ENCODE measurements around the gene MED10. TPM values are rescaled to one million over a fixed set of nuclear protein-coding genes. Genes with fewer than 3 reads are reported as not detected.

MED10 gene
- total and polyA plus RNA-seq, 2 experiments from 2014 or later: 16.0 to 58.1 TPM

DNA sequence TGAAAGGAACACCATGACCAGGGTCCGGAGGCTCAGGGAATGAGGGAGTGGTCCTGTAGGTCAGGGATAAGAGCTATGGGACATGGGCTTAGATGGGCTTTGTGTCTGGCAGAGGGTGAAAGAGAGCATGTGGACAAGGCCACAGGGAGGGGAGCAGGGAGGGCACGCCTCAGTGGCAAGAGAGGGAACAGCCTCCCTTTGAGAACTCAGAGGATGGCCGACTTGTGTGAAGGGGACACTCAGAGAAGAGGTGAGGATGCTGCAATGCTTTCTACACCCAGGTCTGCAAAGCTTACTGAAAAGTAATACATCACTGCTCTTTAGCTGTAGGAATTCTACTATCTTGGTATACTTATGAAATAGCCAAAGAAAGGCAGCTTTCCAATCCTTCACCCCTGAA lies 23.5 kb downstream of the MED10 start:
- H3K27me3 Mint-ChIP-seq (ENCODE audit: insufficient read depth, low read depth, poor library complexity): peaks cover 6% of the 10 kb centered on the region
- Histone ChIP-seq H3K4me2 (no peak overlapping the region), H4K20me1 (replicated peaks; ENCODE audit: insufficient read depth) (no peaks in the 10 kb centered on the region; the same call in 1 of the 2 replicates), H3K79me2 (replicated peaks; ENCODE audit: insufficient read depth) (no peaks in the 10 kb centered on the region), H3K36me3 (ENCODE audit: insufficient read depth) (no peaks in the 10 kb centered on the region), H3K4me1 (ENCODE audit: insufficient read depth) (peaks cover 6% of the 10 kb centered on the region; the same call in 1 of the 2 replicates), H3K27me3 (ENCODE audit: insufficient read depth) (no peaks in the 10 kb centered on the region), H3K9me2 (ENCODE audit: insufficient read depth) (no peaks in the 10 kb centered on the region), H3K4me3 (no peak overlapping the region), H3F3A (replicated peaks; ENCODE audit: low read depth) (no peaks in the 10 kb centered on the region), H2AFZ (no peak overlapping the region), H3K27ac (ENCODE audit: low read depth) (no peak overlapping the region)
- ATAC-seq (no peak), DNase-seq (ENCODE audit: low spot score) (no peak)
- no peaks in the 10 kb centered on the region for H3K36me3 Mint-ChIP-seq (ENCODE audit: low read depth)
- H3K4me3 Mint-ChIP-seq: no peak overlapping the region
- no peaks in the 10 kb centered on the region for H3K9me3 Mint-ChIP-seq
- peaks cover 3% of the 10 kb centered on the region for H3K4me1 Mint-ChIP-seq
- H3K27ac Mint-ChIP-seq: no peak overlapping the region
- TF ChIP-seq EZH2phosphoT487 (IDR thresholded peaks at IDR 0.05; ENCODE audit: unreplicated experiment) (no peak), CREB1 (CRISPR knock-in tag; IDR thresholded peaks at IDR 0.05; ENCODE audit: low read depth) (no peak), STAT1 (IDR thresholded peaks at IDR 0.05; ENCODE audit: unreplicated experiment) (no peak), ZNF114 (CRISPR knock-in tag; IDR thresholded peaks at IDR 0.05) (no peak), EZH2 (IDR thresholded peaks at IDR 0.05; ENCODE audit: low read depth, unreplicated experiment) (no peak), NANOG (IDR thresholded peaks at IDR 0.05; ENCODE audit: borderline replicate concordance) (no peak), JUNB (IDR thresholded peaks at IDR 0.05; ENCODE audit: unreplicated experiment) (no peak), POLR2AphosphoS5 (IDR thresholded peaks at IDR 0.05; ENCODE audit: low read depth) (no peak), ZNF331 (CRISPR knock-in tag; IDR thresholded peaks at IDR 0.05; ENCODE audit: low read depth) (no peak)
- TF ChIP-seq, protein P1, sequence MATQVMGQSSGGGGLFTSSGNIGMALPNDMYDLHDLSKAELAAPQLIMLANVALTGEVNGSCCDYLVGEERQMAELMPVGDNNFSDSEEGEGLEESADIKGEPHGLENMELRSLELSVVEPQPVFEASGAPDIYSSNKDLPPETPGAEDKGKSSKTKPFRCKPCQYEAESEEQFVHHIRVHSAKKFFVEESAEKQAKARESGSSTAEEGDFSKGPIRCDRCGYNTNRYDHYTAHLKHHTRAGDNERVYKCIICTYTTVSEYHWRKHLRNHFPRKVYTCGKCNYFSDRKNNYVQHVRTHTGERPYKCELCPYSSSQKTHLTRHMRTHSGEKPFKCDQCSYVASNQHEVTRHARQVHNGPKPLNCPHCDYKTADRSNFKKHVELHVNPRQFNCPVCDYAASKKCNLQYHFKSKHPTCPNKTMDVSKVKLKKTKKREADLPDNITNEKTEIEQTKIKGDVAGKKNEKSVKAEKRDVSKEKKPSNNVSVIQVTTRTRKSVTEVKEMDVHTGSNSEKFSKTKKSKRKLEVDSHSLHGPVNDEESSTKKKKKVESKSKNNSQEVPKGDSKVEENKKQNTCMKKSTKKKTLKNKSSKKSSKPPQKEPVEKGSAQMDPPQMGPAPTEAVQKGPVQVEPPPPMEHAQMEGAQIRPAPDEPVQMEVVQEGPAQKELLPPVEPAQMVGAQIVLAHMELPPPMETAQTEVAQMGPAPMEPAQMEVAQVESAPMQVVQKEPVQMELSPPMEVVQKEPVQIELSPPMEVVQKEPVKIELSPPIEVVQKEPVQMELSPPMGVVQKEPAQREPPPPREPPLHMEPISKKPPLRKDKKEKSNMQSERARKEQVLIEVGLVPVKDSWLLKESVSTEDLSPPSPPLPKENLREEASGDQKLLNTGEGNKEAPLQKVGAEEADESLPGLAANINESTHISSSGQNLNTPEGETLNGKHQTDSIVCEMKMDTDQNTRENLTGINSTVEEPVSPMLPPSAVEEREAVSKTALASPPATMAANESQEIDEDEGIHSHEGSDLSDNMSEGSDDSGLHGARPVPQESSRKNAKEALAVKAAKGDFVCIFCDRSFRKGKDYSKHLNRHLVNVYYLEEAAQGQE (IDR thresholded peaks at IDR 0.05; ENCODE audit: unreplicated experiment): no peak
- TF ChIP-seq, protein P2, sequence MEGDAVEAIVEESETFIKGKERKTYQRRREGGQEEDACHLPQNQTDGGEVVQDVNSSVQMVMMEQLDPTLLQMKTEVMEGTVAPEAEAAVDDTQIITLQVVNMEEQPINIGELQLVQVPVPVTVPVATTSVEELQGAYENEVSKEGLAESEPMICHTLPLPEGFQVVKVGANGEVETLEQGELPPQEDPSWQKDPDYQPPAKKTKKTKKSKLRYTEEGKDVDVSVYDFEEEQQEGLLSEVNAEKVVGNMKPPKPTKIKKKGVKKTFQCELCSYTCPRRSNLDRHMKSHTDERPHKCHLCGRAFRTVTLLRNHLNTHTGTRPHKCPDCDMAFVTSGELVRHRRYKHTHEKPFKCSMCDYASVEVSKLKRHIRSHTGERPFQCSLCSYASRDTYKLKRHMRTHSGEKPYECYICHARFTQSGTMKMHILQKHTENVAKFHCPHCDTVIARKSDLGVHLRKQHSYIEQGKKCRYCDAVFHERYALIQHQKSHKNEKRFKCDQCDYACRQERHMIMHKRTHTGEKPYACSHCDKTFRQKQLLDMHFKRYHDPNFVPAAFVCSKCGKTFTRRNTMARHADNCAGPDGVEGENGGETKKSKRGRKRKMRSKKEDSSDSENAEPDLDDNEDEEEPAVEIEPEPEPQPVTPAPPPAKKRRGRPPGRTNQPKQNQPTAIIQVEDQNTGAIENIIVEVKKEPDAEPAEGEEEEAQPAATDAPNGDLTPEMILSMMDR (conservative IDR thresholded peaks at IDR 0.05; ENCODE audit: low read depth in 2 of 2): no peak
- TF ChIP-seq, protein P3, sequence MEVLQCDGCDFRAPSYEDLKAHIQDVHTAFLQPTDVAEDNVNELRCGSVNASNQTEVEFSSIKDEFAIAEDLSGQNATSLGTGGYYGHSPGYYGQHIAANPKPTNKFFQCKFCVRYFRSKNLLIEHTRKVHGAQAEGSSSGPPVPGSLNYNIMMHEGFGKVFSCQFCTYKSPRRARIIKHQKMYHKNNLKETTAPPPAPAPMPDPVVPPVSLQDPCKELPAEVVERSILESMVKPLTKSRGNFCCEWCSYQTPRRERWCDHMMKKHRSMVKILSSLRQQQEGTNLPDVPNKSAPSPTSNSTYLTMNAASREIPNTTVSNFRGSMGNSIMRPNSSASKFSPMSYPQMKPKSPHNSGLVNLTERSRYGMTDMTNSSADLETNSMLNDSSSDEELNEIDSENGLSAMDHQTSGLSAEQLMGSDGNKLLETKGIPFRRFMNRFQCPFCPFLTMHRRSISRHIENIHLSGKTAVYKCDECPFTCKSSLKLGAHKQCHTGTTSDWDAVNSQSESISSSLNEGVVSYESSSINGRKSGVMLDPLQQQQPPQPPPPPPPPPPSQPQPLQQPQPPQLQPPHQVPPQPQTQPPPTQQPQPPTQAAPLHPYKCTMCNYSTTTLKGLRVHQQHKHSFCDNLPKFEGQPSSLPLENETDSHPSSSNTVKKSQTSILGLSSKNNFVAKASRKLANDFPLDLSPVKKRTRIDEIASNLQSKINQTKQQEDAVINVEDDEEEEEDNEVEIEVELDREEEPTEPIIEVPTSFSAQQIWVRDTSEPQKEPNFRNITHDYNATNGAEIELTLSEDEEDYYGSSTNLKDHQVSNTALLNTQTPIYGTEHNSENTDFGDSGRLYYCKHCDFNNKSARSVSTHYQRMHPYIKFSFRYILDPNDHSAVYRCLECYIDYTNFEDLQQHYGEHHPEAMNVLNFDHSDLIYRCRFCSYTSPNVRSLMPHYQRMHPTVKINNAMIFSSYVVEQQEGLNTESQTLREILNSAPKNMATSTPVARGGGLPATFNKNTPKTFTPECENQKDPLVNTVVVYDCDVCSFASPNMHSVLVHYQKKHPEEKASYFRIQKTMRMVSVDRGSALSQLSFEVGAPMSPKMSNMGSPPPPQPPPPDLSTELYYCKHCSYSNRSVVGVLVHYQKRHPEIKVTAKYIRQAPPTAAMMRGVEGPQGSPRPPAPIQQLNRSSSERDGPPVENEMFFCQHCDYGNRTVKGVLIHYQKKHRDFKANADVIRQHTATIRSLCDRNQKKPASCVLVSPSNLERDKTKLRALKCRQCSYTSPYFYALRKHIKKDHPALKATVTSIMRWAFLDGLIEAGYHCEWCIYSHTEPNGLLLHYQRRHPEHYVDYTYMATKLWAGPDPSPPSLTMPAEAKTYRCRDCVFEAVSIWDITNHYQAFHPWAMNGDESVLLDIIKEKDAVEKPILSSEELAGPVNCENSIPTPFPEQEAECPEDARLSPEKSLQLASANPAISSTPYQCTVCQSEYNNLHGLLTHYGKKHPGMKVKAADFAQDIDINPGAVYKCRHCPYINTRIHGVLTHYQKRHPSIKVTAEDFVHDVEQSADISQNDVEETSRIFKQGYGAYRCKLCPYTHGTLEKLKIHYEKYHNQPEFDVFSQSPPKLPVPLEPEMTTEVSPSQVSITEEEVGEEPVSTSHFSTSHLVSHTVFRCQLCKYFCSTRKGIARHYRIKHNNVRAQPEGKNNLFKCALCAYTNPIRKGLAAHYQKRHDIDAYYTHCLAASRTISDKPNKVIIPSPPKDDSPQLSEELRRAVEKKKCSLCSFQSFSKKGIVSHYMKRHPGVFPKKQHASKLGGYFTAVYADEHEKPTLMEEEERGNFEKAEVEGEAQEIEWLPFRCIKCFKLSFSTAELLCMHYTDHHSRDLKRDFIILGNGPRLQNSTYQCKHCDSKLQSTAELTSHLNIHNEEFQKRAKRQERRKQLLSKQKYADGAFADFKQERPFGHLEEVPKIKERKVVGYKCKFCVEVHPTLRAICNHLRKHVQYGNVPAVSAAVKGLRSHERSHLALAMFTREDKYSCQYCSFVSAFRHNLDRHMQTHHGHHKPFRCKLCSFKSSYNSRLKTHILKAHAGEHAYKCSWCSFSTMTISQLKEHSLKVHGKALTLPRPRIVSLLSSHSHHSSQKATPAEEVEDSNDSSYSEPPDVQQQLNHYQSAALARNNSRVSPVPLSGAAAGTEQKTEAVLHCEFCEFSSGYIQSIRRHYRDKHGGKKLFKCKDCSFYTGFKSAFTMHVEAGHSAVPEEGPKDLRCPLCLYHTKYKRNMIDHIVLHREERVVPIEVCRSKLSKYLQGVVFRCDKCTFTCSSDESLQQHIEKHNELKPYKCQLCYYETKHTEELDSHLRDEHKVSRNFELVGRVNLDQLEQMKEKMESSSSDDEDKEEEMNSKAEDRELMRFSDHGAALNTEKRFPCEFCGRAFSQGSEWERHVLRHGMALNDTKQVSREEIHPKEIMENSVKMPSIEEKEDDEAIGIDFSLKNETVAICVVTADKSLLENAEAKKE (CRISPR knock-in tag; IDR thresholded peaks at IDR 0.05): no peak
- TF ChIP-seq, protein P4, sequence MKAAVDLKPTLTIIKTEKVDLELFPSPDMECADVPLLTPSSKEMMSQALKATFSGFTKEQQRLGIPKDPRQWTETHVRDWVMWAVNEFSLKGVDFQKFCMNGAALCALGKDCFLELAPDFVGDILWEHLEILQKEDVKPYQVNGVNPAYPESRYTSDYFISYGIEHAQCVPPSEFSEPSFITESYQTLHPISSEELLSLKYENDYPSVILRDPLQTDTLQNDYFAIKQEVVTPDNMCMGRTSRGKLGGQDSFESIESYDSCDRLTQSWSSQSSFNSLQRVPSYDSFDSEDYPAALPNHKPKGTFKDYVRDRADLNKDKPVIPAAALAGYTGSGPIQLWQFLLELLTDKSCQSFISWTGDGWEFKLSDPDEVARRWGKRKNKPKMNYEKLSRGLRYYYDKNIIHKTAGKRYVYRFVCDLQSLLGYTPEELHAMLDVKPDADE (IDR thresholded peaks at IDR 0.05): no peak
